C1 segment of cervical spinal cord (tissue), 14 donors: Measurements from ENCODE around the gene SCO2.

ENCODE experiments used
- DNase-seq, 14 donors: peaks; one replicate each; lab custom pipeline; 2025; lab: John Stamatoyannopoulos, UW

SCO2 gene, protein sequence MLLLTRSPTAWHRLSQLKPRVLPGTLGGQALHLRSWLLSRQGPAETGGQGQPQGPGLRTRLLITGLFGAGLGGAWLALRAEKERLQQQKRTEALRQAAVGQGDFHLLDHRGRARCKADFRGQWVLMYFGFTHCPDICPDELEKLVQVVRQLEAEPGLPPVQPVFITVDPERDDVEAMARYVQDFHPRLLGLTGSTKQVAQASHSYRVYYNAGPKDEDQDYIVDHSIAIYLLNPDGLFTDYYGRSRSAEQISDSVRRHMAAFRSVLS

DNA sequence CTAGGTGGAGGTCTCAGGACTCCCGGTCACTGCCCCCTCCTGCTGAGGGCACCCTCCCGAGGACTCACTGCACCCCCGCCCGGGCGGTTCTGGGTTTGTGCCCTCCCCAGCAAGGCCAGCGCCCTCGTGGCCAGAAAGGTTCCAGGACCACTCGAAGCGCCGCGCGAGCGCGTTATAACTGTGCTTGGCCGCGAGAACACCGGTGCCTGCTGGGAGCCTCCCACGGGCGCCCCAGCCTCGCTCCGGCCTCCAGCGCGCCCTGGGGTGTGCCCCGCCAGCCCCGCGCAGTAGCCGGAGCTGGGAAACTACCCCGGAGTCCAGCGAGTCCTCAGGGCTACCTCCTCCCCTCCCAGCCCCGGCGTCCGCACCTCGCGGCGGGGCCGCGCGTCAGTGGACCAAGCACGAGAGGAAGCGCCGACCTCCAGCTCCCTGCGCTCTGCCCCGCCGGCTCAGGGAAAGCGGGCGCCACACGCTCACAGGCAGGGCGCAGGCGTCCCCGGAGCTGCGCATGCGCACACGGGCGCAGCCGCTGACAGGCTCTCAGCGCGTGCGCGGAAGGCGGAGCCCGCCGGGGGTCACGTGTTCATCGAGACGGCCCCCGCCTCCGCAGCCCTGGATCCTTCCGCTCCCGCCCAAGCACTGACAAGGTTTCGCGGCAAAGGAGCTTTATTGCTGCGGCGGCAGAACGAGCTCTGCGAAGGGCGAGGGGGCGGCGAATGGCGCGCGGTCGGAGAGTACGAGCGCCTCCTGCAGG is at the start of gene SCO2:
SCO2 (minus strand) TSS at position 495 of the 754 bp plus-strand sequence. CDS start 1,187 bp downstream, outside the sequence.
- DNase-seq, result peak; percentile 68 to 97 (median 88)

DNA sequence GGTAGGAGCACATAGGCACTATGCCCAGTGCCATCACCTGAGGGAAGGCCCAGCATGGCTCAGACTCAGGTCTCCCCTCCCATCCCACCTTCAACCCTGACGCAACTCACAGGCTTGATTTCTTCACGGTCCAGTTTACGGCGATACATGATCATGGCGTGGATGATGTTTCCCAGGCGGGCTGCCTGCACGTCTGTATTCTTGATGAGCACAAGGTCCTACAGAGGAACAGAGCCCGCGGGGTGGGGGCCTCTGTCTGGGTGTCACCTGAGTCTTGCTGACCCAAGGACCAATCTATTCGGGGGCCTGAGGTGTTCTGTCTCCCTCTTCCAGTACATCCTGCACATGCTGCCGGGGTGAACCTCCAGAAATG is 49.0 kb upstream of the SCO2 start:
- DNase-seq, result no peak

DNA sequence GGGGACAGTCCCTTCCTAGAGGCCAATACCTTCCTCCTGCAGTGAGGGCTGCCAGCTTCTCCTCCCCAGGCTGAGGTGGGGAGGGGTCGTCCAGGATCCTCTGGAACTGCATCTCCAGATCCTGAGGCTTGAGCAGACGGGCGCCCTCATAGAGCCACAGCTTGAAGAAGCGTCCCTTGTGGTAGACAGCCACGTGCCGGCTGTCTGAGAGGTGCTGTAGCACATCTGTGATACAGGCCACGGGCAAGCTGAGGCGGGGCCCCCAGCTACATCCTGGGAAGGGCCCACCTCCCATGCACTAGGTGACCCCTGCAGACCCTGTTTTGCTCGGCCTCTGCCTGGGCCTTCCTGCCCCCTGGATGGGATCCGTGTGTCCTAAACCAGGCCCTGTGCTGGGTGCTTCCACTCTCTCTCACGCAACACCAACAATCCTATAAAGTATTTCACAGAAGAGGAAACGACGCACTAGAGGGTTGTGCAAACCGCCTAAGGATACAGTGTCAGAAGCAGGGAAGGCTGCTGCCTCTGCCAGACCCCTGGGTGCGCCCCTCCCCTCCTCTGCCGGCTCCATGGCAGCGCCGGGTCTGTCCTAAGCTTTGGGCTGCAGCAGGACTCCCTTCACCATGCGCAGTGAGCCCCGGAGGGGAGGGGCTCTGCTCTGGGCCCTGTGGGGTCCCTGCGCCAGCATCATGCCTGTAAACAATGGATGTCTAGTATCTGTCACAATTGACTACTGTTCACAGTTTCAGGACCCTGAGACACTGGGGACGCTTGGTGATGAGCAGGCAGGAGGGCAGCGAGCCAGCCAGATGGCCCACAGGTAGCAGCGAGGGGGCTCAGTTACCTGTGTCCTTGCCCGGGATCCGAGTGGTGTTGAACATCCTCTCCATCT is 48.3 kb upstream of the SCO2 start:
- no peak for DNase-seq

DNA sequence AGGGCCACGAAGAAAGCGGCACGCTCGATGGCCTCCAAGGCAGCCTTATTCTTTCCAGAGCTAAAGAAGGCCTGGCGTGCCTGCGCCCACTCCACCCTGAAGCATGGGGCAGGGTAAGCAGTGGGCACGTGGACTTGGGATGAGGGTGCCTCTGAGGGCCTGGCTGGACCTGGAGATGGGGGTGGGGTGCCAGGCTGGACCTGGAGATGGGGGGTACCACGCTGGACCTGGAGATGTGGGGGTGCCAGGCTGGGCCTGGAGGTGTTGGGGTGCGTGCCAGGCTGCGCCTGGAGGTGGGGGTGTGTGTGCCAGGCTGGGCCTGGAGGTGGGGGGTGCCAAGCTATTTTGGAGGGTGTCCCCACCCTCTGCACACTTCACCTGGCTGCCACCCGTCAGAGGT is 47.6 kb upstream of the SCO2 start:
- DNase-seq, result no peak

DNA sequence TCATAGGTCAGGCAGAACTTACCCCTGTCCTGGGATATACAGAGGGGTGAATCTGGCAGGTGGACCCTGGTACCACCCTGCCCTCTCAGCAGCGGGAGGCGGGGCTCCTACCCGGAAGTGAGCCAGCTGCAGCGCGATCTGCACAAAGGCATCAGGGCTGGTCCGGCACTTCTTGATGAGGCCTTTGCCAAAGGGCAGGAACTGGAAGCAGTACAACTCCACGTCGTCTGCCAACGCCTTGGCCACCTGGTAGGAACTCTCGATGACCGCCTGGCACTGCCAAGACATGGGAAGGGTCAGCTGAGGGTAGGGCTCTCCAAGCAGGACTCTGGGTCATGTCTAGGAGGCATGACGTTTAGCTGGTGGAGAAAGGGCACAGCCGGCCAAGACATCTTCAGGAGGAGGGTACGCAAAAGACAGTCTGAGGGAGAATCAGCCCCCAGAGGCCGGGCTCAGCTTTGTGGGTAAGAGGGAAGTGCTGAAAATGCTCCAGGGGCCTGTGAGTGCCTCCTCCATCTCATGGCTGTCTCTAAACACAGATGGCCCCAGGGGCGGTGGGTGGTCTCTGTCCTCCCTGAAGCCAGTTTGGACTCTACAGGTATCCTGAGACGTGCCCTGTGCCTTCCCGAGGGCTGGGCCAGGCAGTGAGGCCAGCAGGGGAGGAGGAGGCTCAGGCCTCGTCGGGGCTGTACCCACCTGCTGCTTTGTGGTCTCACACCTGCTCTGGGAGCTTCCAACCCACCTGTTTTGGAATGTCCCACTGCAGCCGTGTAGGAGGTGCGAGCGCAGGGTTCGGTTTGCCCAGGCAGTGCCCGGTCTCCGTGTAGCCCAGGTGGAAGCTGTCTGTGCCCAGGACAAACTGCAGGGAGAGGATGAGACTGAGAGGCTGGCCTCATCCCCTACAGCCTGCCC is 46.1 kb upstream of the SCO2 start:
- DNase-seq, result no peak

DNA sequence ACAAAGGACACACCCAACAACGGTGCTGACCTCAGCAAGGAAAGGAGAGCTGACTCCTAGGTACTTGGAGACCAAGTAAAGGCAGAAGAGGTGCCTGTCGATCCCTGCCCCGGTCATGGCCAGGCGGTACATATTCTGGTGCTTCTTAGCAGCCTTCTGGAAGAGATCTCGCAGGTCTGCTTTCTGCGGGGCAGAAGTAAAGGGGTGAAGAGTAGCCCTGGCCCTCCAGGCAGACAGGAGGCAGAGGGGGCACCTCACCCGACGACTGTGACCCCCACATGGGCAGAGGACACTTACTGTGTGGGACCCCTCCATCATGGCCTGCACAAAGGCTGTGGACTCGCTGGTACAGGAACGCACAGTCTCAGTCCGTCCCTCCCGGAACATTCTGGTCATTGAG is 45.5 kb upstream of the SCO2 start:
- DNase-seq, result no peak

DNA sequence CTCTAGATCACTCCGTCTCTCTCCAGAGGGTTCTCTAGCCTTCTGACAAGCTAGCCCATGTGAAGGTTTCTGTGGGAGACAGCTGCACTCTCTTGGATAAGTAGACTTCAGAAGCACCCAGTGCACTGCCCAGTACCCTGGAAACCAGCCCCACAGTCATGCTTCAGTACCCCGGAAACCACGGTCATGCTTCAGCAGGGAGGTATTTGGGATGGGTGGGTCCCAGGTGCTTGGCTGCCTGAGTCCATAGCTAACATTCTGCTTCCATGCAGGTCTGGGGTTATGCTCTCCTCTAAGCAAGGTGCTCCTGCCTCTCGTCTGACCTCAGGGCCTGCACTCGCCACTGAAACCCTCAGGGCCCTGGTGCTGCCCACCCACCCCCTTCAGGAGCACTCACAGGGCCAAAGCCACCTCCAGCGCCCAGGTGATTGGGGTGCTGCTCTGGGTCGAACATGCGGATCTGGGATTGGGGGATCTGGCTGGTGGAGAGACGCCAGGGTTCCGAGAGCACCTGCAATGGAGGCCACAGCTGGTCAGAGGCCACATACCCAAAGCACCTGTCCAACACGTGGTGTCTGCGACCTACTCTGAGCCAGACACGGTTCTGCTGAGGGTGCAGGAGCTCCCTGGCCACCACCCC is 44.6 kb upstream of the SCO2 start:
- DNase-seq, result no peak

DNA sequence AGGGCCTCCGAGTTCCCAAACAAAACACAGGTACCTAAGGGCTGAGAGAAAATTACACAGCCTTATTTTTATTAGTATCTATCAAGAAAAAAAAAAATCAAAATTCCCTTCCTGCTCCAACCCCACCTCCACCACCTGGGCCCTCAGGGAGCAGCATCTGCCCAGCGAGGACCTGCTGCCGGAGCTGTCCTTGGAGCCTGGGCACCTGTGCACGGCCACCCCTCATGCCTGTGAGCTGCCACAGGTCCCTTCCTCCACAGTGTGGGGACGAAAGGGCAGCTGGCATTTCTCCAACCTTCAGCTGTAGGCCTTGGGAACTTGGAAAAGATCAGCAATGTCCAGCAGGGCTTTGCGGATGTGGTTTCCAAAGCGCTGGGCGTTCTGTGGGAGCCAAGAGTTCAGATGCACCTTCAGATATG is 43.7 kb upstream of the SCO2 start:
- DNase-seq, result no peak

DNA sequence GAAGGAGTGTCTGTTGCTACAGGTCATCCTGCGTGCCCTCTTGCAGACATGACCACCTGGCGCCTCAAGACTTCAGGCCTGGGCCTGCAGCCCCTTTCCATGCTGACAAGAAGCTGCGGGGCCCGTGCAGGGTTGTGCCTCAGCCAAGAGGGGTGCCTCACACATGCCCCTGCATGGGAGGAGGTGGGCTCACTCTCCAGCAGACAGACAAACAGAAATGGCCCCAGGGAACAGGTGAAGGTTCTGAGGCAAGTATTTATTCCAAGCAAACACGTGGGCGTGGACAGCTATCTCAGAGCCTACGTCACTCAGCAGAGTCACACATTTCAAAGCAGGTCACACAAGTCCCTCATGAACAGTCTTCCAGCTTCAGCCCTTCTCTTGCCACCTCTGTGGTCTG is 43.2 kb upstream of the SCO2 start:
- DNase-seq, result no peak

DNA sequence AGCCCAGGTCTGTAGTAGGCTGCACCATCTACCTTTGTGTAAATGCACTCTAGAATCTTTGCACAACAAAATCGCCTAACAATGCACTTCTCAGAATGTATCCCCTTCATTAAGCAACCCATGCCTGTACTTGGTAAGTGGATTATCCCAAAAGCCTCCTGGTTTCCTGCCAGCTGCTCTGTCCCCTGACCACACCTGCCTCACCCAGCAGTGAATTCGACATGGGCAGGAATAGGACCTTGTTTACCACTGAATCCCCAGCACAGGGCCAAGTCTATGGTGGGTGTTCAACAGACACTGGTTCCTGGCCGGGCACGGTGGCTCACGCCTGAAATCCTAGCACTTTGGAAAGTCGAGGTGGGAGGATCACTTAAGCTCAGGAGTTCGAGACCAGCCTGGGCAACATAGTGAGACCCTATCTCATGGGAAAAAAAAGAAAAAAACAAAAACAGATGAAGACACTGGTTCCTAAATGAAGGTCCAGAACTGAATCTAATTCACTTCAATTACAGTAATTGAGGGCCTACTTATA is 42.4 kb upstream of the SCO2 start:
- no peak for DNase-seq

DNA sequence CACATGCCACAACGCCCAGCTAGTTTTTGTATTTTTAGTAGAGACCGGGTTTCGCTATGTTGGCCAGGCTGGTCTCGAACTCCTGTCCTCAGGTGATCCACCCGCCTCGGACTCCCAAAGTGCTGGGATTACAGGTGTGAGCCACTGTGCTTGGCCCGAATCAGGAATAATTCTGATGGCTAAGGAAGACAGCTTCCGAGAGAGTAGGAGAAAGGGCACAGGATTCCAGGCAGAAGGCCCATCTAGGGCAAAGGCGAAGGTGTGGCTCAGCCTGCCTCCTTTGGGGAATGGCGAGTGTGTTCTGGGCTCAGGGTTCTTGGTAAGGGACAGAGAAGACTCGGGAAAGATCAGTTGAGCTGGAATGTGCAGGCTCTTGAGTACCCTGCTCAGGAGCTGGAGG is 38.9 kb upstream of the SCO2 start:
- DNase-seq, result no peak

DNA sequence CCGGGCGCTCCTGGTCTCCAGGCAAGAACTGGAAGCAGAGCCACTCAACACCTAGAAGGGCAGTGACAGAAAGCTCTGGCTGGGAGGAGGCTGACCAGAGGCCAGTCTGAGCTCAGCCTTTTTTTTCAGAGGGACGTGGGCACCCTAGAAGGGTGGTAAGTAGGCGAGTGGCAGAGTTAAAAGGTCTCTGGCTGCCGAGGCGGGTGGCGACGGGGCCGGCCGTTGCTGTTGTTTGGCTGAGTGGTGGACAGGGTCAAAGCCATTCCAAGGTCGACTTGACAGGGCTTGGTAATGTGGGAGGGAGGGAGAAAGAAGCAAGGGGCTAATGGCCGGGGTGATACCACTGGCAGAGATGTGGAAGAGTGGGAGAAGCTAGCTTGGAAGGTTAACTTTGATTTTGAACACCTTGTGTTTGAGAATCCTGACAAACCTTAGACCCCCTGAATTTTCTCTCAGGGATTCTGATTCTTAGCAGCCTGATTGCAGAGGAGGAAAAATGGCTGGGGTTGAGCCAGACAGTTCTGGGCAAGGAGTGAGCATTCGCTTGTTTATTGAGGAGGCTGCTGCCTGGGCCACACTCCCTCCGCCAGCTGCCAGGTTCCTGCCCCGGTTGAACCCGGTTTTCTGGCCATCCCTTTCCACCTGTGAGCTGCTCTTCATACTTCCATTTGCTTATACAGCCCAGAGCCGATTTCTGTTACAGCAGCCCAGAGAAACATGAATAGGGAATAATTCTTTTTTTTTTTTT is 38.2 kb upstream of the SCO2 start:
- DNase-seq, result peak in 1 of 14 donors; percentile 77

DNA sequence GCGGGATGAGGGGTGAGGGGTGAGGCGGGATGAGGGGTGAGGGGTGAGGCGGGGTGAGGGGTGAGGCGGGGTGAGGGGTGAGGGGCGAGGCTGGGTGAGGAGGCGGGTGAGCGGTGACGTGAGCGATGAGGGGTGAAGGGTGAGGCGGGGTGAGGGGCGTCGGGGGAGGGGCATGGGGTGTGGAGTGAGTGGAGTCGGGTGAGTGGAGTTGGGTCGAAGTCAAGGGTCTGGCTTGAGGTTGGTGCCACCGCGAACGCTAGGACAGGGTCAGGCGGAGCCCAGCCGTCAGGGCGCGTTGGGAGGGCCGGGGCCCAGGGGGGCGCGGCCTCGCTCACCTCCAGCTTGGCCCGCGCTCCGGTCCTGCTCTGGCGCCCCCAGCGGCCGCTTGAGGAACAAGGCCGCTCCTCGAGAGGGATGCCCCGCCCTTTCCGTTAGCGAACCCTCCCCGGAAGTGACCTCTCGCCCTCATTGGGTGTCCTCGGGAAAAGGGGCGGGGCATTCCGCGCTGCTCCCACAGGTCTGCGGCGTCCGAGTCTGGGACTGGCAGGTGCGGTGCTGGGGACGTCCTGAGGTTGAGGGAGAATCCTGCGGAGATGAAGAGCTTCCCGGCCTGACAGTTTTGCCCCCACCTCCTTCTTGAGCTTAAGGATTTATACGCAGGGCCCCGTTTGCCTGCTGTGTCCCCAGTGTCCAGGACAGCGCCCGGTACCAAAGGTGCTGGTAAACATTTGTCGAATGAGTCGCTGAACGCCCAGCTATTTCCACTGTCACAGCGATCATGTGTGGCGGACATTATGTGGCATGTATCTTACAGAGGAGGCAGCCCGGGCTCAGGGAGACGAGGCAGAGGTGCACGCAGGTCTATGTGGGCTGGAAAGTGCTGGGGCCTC is 37.4 kb upstream of the SCO2 start, which contains the start of gene SYCE3:
SYCE3 (minus strand) TSS at position 397 of the 890 bp plus-strand sequence. CDS start 6,514 bp downstream, outside the sequence.
- DNase-seq, result peak; percentile 23 to 96 (median 90)

DNA sequence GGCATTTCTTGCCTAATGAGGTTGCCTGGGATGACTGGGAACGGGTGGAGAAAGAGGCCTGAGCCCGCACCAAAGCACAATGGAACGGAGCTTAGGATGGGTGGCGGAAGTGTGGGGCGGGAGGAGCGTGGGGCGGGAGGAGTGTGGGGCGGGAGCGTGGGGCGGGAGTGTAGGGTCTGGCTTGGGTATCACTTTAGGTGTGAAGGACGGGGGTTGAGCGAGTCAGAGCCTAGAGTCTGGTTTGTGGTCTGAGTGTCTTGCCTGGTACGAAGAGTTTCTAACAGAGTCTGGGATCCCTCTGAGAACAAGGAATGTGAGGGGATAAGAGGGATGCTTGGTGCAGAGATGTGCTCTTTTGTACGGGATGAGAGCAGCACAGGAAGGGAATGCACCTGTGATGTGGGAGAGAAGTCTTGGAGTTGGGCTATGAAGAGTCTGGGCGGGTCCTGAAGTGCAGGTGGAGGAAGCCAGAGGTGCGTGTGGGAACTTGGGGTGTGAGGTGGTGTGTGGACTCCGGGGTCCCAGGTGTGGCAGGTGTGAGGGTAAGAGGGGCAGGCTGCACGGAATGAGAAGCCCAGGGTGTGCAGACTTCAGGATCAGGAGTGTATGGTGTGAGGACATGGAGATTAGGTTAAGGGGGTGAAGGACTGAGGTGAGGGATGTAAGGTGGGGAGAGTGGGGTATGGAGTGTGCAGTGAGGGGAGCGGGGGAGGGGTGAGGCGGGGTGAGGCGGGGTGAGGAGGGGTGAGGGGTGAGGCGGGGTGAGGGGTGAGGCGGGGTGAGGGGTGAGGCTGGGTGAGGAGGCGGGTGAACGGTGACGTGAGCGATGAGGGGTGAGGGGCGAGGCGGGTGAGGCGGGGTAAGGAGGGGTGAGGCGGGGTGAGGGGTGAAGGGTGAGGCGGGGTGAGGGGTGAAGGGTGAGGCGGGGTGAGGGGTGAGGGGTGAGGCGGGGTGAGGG is 36.3 kb upstream of the SCO2 start:
- DNase-seq, result no peak

DNA sequence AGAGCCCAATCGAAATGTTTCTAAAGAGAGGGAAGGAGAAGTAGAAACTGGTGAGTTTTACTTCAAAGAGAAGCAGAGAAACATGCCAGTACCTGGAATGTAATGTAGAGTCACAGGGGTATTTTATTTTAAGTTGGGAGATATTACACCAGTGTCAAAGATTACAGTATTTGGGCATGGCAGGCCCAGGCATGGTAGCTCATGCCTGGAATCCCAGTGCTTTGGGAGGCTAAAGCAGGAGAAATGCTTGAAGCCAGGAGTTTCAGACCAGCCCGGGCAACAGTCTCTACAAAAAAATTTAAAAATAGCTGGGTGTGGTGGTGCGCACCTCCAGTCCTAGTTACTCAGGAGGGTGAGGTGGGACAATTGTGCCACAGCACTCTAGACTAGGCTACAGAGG is 34.6 kb upstream of the SCO2 start:
- no peak for DNase-seq

DNA sequence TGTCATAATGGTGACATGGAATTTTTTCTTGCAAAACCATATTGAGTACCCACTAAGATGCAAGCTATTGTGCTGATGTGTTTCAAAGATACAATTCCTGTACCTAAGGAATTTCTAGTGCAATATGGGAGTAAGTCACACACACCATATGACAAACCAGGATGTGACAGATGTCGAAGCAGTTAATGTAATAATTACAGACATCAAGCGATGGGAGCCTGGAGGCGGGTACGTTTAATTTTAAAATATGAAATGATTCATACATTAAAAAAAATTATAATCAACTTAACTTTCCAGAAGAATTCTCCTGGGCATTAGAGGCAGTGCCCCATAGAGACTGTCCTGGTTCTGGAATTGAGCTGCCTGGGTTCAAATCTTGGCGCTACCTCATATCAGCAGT is 31.3 kb upstream of the SCO2 start:
- DNase-seq, result no peak

DNA sequence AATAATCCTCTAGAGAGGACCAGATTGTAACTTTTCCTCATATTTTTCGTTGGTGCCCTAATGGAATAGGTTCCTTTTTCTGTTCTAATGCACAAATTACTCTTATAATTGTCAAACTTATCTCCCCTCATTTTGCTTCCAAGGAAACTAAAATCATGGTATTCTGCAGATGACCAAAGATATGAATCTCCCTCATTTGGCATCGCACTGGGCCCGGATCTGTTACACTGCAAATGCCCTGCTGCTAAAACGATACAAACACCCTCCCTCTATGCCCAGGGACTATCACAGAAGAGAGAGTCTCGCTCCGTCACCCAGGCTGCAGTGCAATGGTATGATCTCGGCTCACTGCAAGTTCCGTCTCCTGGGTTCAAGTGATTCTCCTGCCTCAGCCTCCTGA is 27.9 kb upstream of the SCO2 start:
- DNase-seq, result no peak
